ENCODE data around the gene ZC3HAV1L.

DNA sequence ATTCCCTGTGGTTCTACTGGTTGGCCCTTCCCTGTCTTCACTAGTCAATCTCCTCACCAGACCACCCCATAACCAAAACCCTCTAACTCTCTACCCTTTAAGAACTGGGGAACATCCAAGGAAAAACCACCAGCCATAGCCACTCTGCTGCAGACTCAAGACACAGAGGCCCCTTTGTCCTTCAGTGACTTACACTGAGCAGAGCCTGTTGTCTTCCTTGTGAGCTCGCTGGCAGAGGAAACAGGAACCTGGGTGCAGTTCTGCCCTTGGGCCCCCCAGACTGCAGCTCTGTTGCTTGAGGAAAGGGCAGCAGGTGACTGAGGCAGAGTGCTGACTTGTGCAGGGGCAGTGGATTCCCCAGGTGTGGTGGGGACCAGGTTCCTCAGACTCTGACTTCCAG is 43.1 kb upstream of the ZC3HAV1L start:
- TF ChIP-seq, protein P1, sequence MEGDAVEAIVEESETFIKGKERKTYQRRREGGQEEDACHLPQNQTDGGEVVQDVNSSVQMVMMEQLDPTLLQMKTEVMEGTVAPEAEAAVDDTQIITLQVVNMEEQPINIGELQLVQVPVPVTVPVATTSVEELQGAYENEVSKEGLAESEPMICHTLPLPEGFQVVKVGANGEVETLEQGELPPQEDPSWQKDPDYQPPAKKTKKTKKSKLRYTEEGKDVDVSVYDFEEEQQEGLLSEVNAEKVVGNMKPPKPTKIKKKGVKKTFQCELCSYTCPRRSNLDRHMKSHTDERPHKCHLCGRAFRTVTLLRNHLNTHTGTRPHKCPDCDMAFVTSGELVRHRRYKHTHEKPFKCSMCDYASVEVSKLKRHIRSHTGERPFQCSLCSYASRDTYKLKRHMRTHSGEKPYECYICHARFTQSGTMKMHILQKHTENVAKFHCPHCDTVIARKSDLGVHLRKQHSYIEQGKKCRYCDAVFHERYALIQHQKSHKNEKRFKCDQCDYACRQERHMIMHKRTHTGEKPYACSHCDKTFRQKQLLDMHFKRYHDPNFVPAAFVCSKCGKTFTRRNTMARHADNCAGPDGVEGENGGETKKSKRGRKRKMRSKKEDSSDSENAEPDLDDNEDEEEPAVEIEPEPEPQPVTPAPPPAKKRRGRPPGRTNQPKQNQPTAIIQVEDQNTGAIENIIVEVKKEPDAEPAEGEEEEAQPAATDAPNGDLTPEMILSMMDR (IDR thresholded peaks at IDR 0.05; ENCODE audit: low read length): no peak
- TF ChIP-seq EZH2phosphoT487 (IDR thresholded peaks at IDR 0.05; ENCODE audit: low read length): no peak

All from MM.1S (cell line).